ENCODE results near the gene AKAP1. TPM values are rescaled to one million over a fixed set of nuclear protein-coding genes. Genes with fewer than 3 reads are reported as not detected.

AKAP1 gene
- total and polyA plus RNA-seq, 9 of the 15 experiments (the other 6 are each of a cell fraction or from before 2014, with no cell fraction given): 12.9 to 63.8 (median 36.4) TPM

DNA sequence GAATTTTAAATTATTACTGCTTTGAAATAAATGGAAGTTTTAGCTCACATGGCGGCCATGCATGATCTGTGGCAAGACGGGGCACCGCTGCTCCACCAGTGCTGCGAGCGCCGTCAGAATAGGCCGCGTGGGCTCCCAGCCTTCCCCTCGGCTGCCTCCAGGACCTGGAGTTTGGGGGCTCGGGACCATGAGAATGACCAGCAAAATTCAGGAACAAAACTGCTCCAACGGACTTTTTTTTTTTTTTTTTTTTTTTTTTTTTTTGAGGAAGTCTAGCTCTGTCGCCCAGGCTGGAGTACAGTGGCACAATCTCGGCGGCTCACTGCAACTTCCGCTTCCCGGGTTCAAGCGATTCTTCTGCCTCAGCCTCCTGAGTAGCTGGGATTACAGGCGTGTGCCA lies 38.3 kb upstream of the AKAP1 start:
- H3K9me3 ChIP-seq (replicated peaks; ENCODE audit: control insufficient read depth, insufficient read depth, low read depth, low read length): no peaks in the 10 kb centered on the region
- H3K4me2 ChIP-seq (ENCODE audit: insufficient read depth, low read length): no peak overlapping the region
- H3K9ac ChIP-seq (ENCODE audit: insufficient read depth in 1 of 2, low read depth in 2 of 2, low read length in 2 of 2): no peak overlapping the region
- intact Hi-C loops (cut with micrococcal nuclease): no loop called here
- in situ Hi-C loops (cut with MboI): no loop called here
- CTCF ChIA-PET (ENCODE audit: low intra/inter-chr PET ratio): no interaction called here
- H2AFZ ChIP-seq (ENCODE audit: low read depth, low read length): no peak overlapping the region
- H3K27ac ChIP-seq (ENCODE audit: extremely low read depth, low read depth, low read length): no peak overlapping the region
- ATAC-seq (no peak), FAIRE-seq (no peak), DNase-seq (ENCODE audit: extremely low read depth in 1 of 4, low spot score in 3 of 4) (no peak)
- H3K27me3 ChIP-seq (ENCODE audit: control insufficient read depth in 2 of 2, insufficient read depth in 2 of 2, low read length in 2 of 2): no peaks in the 10 kb centered on the region
- H3K36me3 ChIP-seq (ENCODE audit: control insufficient read depth, insufficient read depth, low read length): no peaks in the 10 kb centered on the region
- no peak overlapping the region for H3K4me3 ChIP-seq
- H3K79me2 ChIP-seq (ENCODE audit: control insufficient read depth, insufficient read depth, low read length): no peaks in the 10 kb centered on the region
- H3K9me1 ChIP-seq (ENCODE audit: control insufficient read depth, insufficient read depth, low read length): no peaks in the 10 kb centered on the region
- 76% methylated on average over 14 of the region's 18 CpGs for WGBS (ENCODE audit: insufficient coverage, low coverage, missing lambda C conversion rate)
- H3K4me1 ChIP-seq (replicated peaks in 1 of 2; ENCODE audit: control insufficient read depth in 2 of 2, insufficient read depth in 2 of 2, low read length in 2 of 2): peaks cover 7 to 15% of the 10 kb centered on the region in 2 experiments; a peak in 3 of 5 replicates
- TF ChIP-seq FOXM1 (IDR thresholded peaks at IDR 0.05; ENCODE audit: low read depth) (no peak), FOXM1 (CRISPR knock-in tag; IDR thresholded peaks at IDR 0.05; ENCODE audit: low read depth) (no peak), ZNF707 (CRISPR knock-in tag; conservative IDR thresholded peaks at IDR 0.05) (no peak), ZEB2 (IDR thresholded peaks at IDR 0.05) (no peak)
- TF ChIP-seq, protein P1, sequence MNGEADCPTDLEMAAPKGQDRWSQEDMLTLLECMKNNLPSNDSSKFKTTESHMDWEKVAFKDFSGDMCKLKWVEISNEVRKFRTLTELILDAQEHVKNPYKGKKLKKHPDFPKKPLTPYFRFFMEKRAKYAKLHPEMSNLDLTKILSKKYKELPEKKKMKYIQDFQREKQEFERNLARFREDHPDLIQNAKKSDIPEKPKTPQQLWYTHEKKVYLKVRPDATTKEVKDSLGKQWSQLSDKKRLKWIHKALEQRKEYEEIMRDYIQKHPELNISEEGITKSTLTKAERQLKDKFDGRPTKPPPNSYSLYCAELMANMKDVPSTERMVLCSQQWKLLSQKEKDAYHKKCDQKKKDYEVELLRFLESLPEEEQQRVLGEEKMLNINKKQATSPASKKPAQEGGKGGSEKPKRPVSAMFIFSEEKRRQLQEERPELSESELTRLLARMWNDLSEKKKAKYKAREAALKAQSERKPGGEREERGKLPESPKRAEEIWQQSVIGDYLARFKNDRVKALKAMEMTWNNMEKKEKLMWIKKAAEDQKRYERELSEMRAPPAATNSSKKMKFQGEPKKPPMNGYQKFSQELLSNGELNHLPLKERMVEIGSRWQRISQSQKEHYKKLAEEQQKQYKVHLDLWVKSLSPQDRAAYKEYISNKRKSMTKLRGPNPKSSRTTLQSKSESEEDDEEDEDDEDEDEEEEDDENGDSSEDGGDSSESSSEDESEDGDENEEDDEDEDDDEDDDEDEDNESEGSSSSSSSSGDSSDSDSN (IDR thresholded peaks at IDR 0.05; ENCODE audit: borderline replicate concordance in 1 of 2, low read depth in 2 of 2, low read length in 2 of 2): no peak
- no TSS peak for BruUV-seq (replicated peaks)
- no peaks in the 10 kb centered on the region for H4K20me1 ChIP-seq (replicated peaks; ENCODE audit: control insufficient read depth, insufficient read depth, low read length)
- POLR2A ChIA-PET: no interaction called here

Data from K562 (cell line).